ENCODE data around the gene RCVRN. TPM values are rescaled to one million over a fixed set of nuclear protein-coding genes. Genes with fewer than 3 reads are reported as not detected.

The RCVRN gene
- total and polyA plus RNA-seq, 9 of the 15 experiments (the other 6 are each of a cell fraction or from before 2014, with no cell fraction given): not detected

GRCh38 chr17:9935408-9935807, 30.3 kb upstream of the RCVRN start:
- no peak for FAIRE-seq
- no peak for DNase-seq (ENCODE audit: extremely low read depth in 1 of 4, low spot score in 3 of 4)
- H3K27ac ChIP-seq (ENCODE audit: extremely low read depth, low read depth, low read length): no peak overlapping the region
- ChIA-PET CTCF (ENCODE audit: low intra/inter-chr PET ratio) (no interaction called here), POLR2A (no interaction called here)
- no peaks in the 10 kb centered on the region for H3K79me2 ChIP-seq (ENCODE audit: control insufficient read depth, insufficient read depth, low read length)
- in situ Hi-C loops (cut with MboI): no loop called here
- H4K20me1 ChIP-seq (replicated peaks; ENCODE audit: control insufficient read depth, insufficient read depth, low read length): no peaks in the 10 kb centered on the region
- H3K4me1 ChIP-seq (replicated peaks in 1 of 2; ENCODE audit: control insufficient read depth in 2 of 2, insufficient read depth in 2 of 2, low read length in 2 of 2): no peaks in the 10 kb centered on the region
- intact Hi-C loops (cut with micrococcal nuclease): no loop called here
- H3K36me3 ChIP-seq (ENCODE audit: control insufficient read depth, insufficient read depth, low read length): no peaks in the 10 kb centered on the region
- no peaks in the 10 kb centered on the region for H3K9me3 ChIP-seq (replicated peaks; ENCODE audit: control insufficient read depth, insufficient read depth, low read depth, low read length)
- no peak overlapping the region for H3K4me3 ChIP-seq
- H2AFZ ChIP-seq (ENCODE audit: low read depth, low read length): no peak overlapping the region
- H3K27me3 ChIP-seq (ENCODE audit: control insufficient read depth in 2 of 2, insufficient read depth in 2 of 2, low read length in 2 of 2): peaks cover 0 to 9% of the 10 kb centered on the region in 2 experiments; a peak in 2 of 5 replicates
- ATAC-seq: no peak
- H3K9ac ChIP-seq (ENCODE audit: insufficient read depth in 1 of 2, low read depth in 2 of 2, low read length in 2 of 2): no peak overlapping the region
- H3K9me1 ChIP-seq (ENCODE audit: control insufficient read depth, insufficient read depth, low read length): no peaks in the 10 kb centered on the region
- BruUV-seq (replicated peaks): no TSS peak
- WGBS (ENCODE audit: insufficient coverage, low coverage, missing lambda C conversion rate): 0% methylated on average over 6 of the region's 6 CpGs
- H3K4me2 ChIP-seq (ENCODE audit: insufficient read depth, low read length): no peak overlapping the region
- TF ChIP-seq PRMT5 (CRISPR knock-in tag; IDR thresholded peaks at IDR 0.05): no peak
- TF ChIP-seq BRD9 (IDR thresholded peaks at IDR 0.05; ENCODE audit: low read depth, partially characterized antibody): no peak
- TF ChIP-seq NELFE (IDR thresholded peaks at IDR 0.05; ENCODE audit: insufficient read depth, insufficient read length): no peak
- no peak for TF ChIP-seq DACH1 (IDR thresholded peaks at IDR 0.05; ENCODE audit: partially characterized antibody)
- TF ChIP-seq EWSR1 (IDR thresholded peaks at IDR 0.05; ENCODE audit: borderline replicate concordance, low read depth, partially characterized antibody): no peak
- TF ChIP-seq TBP (optimal IDR thresholded peaks at IDR 0.05; ENCODE audit: low read depth, low read length): no peak
- no peak for TF ChIP-seq FOXA3 (CRISPR knock-in tag; conservative IDR thresholded peaks at IDR 0.05 in 1 of 2, IDR thresholded peaks at IDR 0.05 in 1 of 2)
- TF ChIP-seq HMGN3 (IDR thresholded peaks at IDR 0.05; ENCODE audit: borderline replicate concordance, extremely low read depth, insufficient read length, low read depth, low read length): no peak
- TF ChIP-seq CCAR2 (IDR thresholded peaks at IDR 0.05; ENCODE audit: low read depth, low read length): no peak
- no peak for TF ChIP-seq TRIM25 (IDR thresholded peaks at IDR 0.05; ENCODE audit: borderline replicate concordance)
- TF ChIP-seq ZKSCAN1 (IDR thresholded peaks at IDR 0.05; ENCODE audit: low read depth, low read length): no peak
- no peak for TF ChIP-seq ZKSCAN8 (CRISPR knock-in tag; IDR thresholded peaks at IDR 0.05)
- no peak for TF ChIP-seq KAT2B (IDR thresholded peaks at IDR 0.05; ENCODE audit: low read depth, low read length)
- TF ChIP-seq TEAD1 (CRISPR knock-in tag; IDR thresholded peaks at IDR 0.05): no peak
- no peak for TF ChIP-seq TCF3 (CRISPR knock-in tag; IDR thresholded peaks at IDR 0.05)
- TF ChIP-seq ZNF695 (CRISPR knock-in tag; IDR thresholded peaks at IDR 0.05): no peak
- no peak for TF ChIP-seq MXD1 (CRISPR knock-in tag; IDR thresholded peaks at IDR 0.05; ENCODE audit: borderline replicate concordance, poor library complexity, severe bottlenecking)
- TF ChIP-seq RBM39 (optimal IDR thresholded peaks at IDR 0.05; ENCODE audit: low read depth, low read length): no peak
- TF ChIP-seq TSHZ1 (CRISPR knock-in tag; IDR thresholded peaks at IDR 0.05): no peak

All from K562 (cell line).